GM06990 (cell line): ENCODE measurements around the gene ADAMTSL1.

ENCODE experiments used
- DNase-seq: peaks from one replicate; pipeline ENCODE4 v3.0.0-alpha.2; 2011; ENCODE audit not compliant: insufficient read length; ENCODE audit errors: extremely low read depth
- H3K27me3 ChIP-seq: replicated peaks from 2 replicates; pipeline ENCODE4 v1.6.0; 2011; ENCODE audit warnings: low read length; ENCODE audit not compliant: control insufficient read depth, insufficient read depth
- H3K36me3 ChIP-seq: 2 replicates; pipeline ENCODE4 v1.5.1; 2011; ENCODE audit warnings: low read length; ENCODE audit not compliant: control insufficient read depth, insufficient read depth
- H3K4me3 ChIP-seq: replicated peaks from 2 replicates; pipeline ENCODE4 v1.5.1; 2011; ENCODE audit warnings: low read depth, mild to moderate bottlenecking, control low read depth, low read length
- TF ChIP-seq, protein P1 (sequence below): IDR thresholded peaks from 2 replicates; pipeline ENCODE4 v1.5.1; 2011; ENCODE audit warnings: low read length, control low read depth, mild to moderate bottlenecking, inconsistent platforms; ENCODE audit not compliant: insufficient read depth, poor library complexity, severe bottlenecking

Gene ADAMTSL1

DNA sequence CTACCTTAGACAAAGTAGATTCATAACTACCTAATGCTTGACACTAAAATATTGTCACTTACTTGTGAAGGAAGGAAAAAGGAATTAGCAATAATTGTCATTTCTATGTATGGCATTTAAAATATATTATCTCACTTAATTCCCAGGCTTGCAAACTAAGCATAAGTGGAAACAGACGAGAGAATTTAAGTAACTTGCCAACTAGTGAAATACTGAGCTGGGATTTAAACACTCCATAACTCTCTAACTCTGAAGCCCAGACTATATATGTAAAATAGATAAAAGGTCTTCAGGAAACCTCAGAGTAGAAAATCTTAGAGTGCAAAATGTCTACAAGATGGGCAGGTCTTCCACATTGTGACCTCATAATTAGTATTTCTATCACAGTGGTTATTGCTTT, 301.3 kb downstream of the ADAMTSL1 start:
- TF ChIP-seq, protein P1, sequence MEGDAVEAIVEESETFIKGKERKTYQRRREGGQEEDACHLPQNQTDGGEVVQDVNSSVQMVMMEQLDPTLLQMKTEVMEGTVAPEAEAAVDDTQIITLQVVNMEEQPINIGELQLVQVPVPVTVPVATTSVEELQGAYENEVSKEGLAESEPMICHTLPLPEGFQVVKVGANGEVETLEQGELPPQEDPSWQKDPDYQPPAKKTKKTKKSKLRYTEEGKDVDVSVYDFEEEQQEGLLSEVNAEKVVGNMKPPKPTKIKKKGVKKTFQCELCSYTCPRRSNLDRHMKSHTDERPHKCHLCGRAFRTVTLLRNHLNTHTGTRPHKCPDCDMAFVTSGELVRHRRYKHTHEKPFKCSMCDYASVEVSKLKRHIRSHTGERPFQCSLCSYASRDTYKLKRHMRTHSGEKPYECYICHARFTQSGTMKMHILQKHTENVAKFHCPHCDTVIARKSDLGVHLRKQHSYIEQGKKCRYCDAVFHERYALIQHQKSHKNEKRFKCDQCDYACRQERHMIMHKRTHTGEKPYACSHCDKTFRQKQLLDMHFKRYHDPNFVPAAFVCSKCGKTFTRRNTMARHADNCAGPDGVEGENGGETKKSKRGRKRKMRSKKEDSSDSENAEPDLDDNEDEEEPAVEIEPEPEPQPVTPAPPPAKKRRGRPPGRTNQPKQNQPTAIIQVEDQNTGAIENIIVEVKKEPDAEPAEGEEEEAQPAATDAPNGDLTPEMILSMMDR, result no peak
- no peak for DNase-seq
- no peak overlapping the region for H3K4me3 ChIP-seq
- no peaks in the 10 kb centered on the region for H3K36me3 ChIP-seq
- no peaks in the 10 kb centered on the region for H3K27me3 ChIP-seq

DNA sequence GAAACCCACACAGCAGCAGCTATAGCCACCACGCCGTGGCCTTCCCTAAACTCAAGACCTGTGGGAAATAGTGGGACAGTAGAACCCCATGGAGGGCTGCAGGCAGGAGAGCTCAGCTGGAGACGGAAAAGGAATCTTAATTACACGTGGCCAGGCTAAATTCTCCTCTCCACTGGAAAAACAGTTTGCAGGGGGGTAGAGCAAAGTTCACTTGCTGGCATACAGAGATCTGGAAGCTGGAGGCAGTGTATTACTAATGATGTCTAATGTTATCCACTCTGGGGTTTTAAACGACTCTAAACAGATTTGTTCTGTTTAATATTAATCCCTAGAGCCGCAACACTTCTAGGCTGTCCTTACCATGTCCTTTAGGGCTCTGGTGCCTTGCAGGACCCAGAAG, 302.0 kb downstream of the ADAMTSL1 start:
- no peak for DNase-seq
- H3K36me3 ChIP-seq, result no peaks in the 10 kb centered on the region
- TF ChIP-seq, protein P1, result no peak
- H3K27me3 ChIP-seq, result no peaks in the 10 kb centered on the region
- no peak overlapping the region for H3K4me3 ChIP-seq

DNA sequence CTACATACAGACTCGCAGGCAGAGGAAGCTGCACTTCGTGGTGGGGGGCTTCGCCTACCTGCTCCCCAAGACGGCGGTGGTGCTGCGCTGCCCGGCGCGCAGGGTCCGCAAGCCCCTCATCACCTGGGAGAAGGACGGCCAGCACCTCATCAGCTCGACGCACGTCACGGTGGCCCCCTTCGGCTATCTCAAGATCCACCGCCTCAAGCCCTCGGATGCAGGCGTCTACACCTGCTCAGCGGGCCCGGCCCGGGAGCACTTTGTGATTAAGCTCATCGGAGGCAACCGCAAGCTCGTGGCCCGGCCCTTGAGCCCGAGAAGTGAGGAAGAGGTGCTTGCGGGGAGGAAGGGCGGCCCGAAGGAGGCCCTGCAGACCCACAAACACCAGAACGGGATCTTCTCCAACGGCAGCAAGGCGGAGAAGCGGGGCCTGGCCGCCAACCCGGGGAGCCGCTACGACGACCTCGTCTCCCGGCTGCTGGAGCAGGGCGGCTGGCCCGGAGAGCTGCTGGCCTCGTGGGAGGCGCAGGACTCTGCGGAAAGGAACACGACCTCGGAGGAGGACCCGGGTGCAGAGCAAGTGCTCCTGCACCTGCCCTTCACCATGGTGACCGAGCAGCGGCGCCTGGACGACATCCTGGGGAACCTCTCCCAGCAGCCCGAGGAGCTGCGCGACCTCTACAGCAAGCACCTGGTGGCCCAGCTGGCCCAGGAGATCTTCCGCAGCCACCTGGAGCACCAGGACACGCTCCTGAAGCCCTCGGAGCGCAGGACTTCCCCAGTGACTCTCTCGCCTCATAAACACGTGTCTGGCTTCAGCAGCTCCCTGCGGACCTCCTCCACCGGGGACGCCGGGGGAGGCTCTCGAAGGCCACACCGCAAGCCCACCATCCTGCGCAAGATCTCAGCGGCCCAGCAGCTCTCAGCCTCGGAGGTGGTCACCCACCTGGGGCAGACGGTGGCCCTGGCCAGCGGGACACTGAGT, 303.2 kb downstream of the ADAMTSL1 start:
- TF ChIP-seq, protein P1, result no peak
- no peak for DNase-seq
- no peak overlapping the region for H3K4me3 ChIP-seq
- no peaks in the 10 kb centered on the region for H3K36me3 ChIP-seq
- no peaks in the 10 kb centered on the region for H3K27me3 ChIP-seq

DNA sequence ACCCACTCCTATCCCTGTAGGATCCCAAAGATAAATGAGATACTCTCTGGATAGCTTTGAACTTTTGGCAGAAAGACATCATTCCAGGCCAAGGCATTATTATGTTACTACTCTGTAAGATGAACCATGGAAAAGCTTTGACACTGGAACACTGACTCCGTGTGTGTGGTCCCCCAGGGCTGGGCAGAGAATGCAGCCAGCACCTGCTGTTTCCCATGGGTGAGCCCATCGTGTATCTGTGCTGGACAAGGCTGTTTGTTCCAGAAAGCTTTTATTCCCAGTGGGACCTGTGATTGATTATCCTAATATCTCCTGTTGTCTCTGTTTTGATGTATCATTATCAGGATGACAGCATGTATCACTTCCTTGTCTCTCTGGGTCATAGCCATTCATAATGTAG, 304.2 kb downstream of the ADAMTSL1 start:
- H3K36me3 ChIP-seq, result no peaks in the 10 kb centered on the region
- DNase-seq, result no peak
- TF ChIP-seq, protein P1, result no peak
- H3K27me3 ChIP-seq, result no peaks in the 10 kb centered on the region
- no peak overlapping the region for H3K4me3 ChIP-seq

DNA sequence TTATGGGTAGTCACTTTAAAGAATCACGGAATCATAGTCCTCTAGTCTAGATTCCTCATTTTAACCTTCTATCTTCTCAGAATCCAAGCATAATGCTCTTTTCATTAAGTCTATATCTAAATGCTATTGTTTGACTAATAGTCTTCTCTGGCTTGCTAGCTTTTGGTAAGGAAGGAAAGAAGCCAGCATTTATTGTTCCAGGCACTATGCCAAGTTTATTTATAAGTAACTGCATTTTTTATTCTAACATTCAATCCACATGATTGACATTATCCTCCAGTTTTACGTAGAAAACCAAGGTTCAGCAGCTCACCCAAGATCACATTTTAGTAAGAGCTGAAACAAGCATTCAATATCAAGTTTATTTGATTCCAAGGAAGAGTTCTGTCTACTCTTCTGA, 304.9 kb downstream of the ADAMTSL1 start:
- DNase-seq, result no peak
- TF ChIP-seq, protein P1, result no peak
- no peaks in the 10 kb centered on the region for H3K36me3 ChIP-seq
- no peaks in the 10 kb centered on the region for H3K27me3 ChIP-seq
- H3K4me3 ChIP-seq, result no peak overlapping the region
